PC-3 (cell line): ENCODE results near the gene LRRC37B. TPM values are rescaled to one million over a fixed set of nuclear protein-coding genes. Genes with fewer than 3 reads are reported as not detected.

Experiments
- ATAC-seq: fragments of 200-7000 bp; cut with Tn5 transposase; 2 replicates; pipeline ENCODE4 v1.9.1; 2020; ENCODE audit warnings: mild to moderate bottlenecking, moderate library complexity
- BruUV-seq: library from RNA; stranded (reverse); fragments of 400-500 nt; replicated peaks from 2 replicates; lab custom pipeline; 2021; lab: Mats Ljungman, UMichigan
- CTCF ChIA-PET: fragments of 300-600 bp; sonication (Branson Sonifier 250); formaldehyde crosslinking; loops from one replicate; lab custom pipeline; 2022; ENCODE audit warnings: antibody characterized with exemption; lab: Charles Lee
- POLR2A ChIA-PET: fragments of 300-600 bp; sonication (Branson Sonifier 250); formaldehyde crosslinking; loops from one replicate; lab custom pipeline; 2022; ENCODE audit warnings: antibody characterized with exemption; ENCODE audit not compliant: unreplicated experiment; lab: Charles Lee
- DNase-seq: peaks from one replicate; pipeline ENCODE4 v3.0.0-alpha.2; 2015
- H2AFZ ChIP-seq: fragments of 300-600 bp; sonication (generic); 2 replicates; pipeline ENCODE4 v1.6.0; 2016; ENCODE audit warnings: antibody characterized with exemption, low read length
- H3F3A ChIP-seq: fragments of 300-600 bp; sonication (generic); one replicate; pipeline ENCODE4 v1.6.0; 2017; ENCODE audit warnings: antibody characterized with exemption, low read length, control low read depth, mild to moderate bottlenecking; ENCODE audit not compliant: unreplicated experiment
- H3K27ac ChIP-seq: fragments of 300-600 bp; sonication (generic); 2 replicates; pipeline ENCODE4 v1.5.1; 2016; ENCODE audit warnings: mild to moderate bottlenecking, low read length
- H3K27me3 ChIP-seq: fragments of 300-600 bp; sonication (generic); 2 replicates; pipeline ENCODE4 v1.6.1; 2016; ENCODE audit warnings: low read length, mixed read lengths
- H3K36me3 ChIP-seq: fragments of 300-600 bp; sonication (generic); 2 replicates; pipeline ENCODE4 v1.6.1; 2016; ENCODE audit warnings: low read depth, mixed run types, low read length, mixed read lengths
- H3K4me1 ChIP-seq: fragments of 300-600 bp; sonication (generic); 2 replicates; pipeline ENCODE4 v1.5.1; 2016; ENCODE audit warnings: low read length; ENCODE audit not compliant: insufficient read depth
- H3K4me2 ChIP-seq: fragments of 300-600 bp; sonication (generic); 2 replicates; pipeline ENCODE4 v1.6.0; 2016; ENCODE audit warnings: low read length
- H3K4me3 ChIP-seq: fragments of 300-600 bp; sonication (generic); 2 replicates; pipeline ENCODE4 v1.5.1; 2016; ENCODE audit warnings: mild to moderate bottlenecking, low read length, mixed read lengths
- H3K79me2 ChIP-seq: fragments of 300-600 bp; sonication (generic); 2 replicates; pipeline ENCODE4 v1.6.1; 2017; ENCODE audit warnings: low read length, mixed read lengths
- H3K9ac ChIP-seq: fragments of 300-600 bp; sonication (generic); 2 replicates; pipeline ENCODE4 v1.6.0; 2016; ENCODE audit warnings: mild to moderate bottlenecking, low read length
- H3K9me2 ChIP-seq: fragments of 300-600 bp; sonication (generic); replicated peaks from 2 replicates; pipeline ENCODE4 v1.6.1; 2016; ENCODE audit warnings: mixed run types, low read length, mixed read lengths
- H3K9me3 ChIP-seq: fragments of 300-600 bp; sonication (generic); 2 replicates; pipeline ENCODE4 v1.6.1; 2016; ENCODE audit warnings: low read length, mixed read lengths
- H4K20me1 ChIP-seq: fragments of 300-600 bp; sonication (generic); 2 replicates; pipeline ENCODE4 v1.6.1; 2016; ENCODE audit warnings: low read length, mixed read lengths
- EZH2 ChIP-seq: fragments of 300-600 bp; sonication (generic); IDR thresholded peaks from one replicate; pipeline ENCODE4 v1.6.1; 2017; ENCODE audit warnings: antibody characterized with exemption, mild to moderate bottlenecking, low read length; ENCODE audit not compliant: unreplicated experiment
- EZH2phosphoT487 ChIP-seq: fragments of 300-600 bp; sonication (generic); IDR thresholded peaks from 2 replicates; pipeline ENCODE4 v1.6.1; 2018; ENCODE audit warnings: mild to moderate bottlenecking, antibody characterized with exemption, low read length, borderline replicate concordance
- intact Hi-C: fragments of 100-400 bp; cut with micrococcal nuclease; formaldehyde crosslinking; loops from 2 replicates; pipeline ENCODE4 v1.9.0; 2023
- total RNA-seq: library from RNA; depleted of rRNA; stranded (reverse); fragments of >200 nt; gene quantifications from 2 replicates; pipeline ENCODE4 v1.2.3, GENCODE V29; 2014
- TF ChIP-seq, protein P1 (sequence below): fragments of 300-600 bp; sonication (generic); conservative IDR thresholded peaks from 2 replicates; pipeline ENCODE4 v1.5.1; 2017; ENCODE audit warnings: antibody characterized with exemption, low read depth, mild to moderate bottlenecking, low read length

The LRRC37B gene
- total RNA-seq, 1 experiment from 2014 or later = 7.4 TPM

DNA sequence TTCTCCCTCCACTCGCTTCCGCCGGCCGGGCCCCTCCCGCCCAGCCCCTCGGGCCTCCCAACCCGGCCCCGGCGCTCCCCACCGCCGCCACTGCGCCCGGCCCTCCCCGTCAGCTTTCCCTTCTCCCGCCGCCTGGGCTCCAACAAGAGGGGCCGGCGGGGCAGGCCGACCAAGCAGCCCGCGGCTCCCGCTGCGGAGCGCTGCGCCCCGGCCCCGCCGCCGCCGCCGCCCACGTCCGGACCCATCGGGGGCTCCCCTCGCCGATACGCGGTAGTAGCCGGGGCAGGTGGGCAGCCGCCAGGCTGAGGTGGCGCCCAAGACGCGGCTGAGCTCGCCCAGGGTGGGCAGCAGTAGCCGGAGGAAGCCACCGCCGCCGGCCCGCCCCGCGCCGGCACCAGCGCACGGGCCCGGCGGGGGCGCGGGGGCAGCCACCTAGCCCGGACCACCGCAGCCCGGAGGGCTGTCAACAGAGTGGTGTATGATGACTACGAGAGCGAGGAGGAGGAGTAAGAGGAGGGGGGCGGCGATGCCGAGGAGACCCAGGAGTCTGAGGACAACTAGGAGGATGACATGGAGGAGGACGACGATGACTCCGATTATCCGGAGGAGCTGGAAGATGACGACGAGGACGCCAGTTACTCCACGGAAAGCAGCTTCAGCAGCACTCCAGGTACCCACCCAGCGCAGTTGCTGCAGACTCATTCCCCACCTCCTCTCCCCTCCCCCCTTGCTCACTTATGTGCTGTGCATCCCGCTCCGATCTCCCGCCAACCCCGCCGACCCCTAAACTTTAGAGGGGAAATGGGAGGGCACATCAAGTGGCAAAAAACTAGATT lies 498 bp downstream of the LRRC37B start:
- Histone ChIP-seq H3K9ac (peak overlapping the region; percentile 76), H3F3A (no peaks in the 10 kb centered on the region), H3K79me2 (peaks cover 46% of the 10 kb centered on the region), H3K27ac (no peak overlapping the region; the same call in 1 of the 2 replicates), H3K36me3 (no peaks in the 10 kb centered on the region), H3K4me3 (peak overlapping the region; percentile 95), H2AFZ (peak overlapping the region; percentile 77), H4K20me1 (no peaks in the 10 kb centered on the region), H3K4me1 (no peaks in the 10 kb centered on the region), H3K9me3 (no peaks in the 10 kb centered on the region), H3K4me2 (peak overlapping the region; percentile 97), H3K9me2 (no peaks in the 10 kb centered on the region), H3K27me3 (no peaks in the 10 kb centered on the region)
- intact Hi-C loops = loop anchor here (5.0 kb wide), 2 partner anchors 60 to 130 kb away; no protein-coding TSS in a partner anchor
- POLR2A ChIA-PET = no interaction called here
- DNase-seq = peak; percentile 24
- CTCF ChIA-PET = no interaction called here
- TF ChIP-seq EZH2 (no peak), EZH2phosphoT487 (no peak)
- TF ChIP-seq, protein P1, sequence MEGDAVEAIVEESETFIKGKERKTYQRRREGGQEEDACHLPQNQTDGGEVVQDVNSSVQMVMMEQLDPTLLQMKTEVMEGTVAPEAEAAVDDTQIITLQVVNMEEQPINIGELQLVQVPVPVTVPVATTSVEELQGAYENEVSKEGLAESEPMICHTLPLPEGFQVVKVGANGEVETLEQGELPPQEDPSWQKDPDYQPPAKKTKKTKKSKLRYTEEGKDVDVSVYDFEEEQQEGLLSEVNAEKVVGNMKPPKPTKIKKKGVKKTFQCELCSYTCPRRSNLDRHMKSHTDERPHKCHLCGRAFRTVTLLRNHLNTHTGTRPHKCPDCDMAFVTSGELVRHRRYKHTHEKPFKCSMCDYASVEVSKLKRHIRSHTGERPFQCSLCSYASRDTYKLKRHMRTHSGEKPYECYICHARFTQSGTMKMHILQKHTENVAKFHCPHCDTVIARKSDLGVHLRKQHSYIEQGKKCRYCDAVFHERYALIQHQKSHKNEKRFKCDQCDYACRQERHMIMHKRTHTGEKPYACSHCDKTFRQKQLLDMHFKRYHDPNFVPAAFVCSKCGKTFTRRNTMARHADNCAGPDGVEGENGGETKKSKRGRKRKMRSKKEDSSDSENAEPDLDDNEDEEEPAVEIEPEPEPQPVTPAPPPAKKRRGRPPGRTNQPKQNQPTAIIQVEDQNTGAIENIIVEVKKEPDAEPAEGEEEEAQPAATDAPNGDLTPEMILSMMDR = no peak
- peak; percentile 47 for ATAC-seq
- BruUV-seq = no TSS peak

DNA sequence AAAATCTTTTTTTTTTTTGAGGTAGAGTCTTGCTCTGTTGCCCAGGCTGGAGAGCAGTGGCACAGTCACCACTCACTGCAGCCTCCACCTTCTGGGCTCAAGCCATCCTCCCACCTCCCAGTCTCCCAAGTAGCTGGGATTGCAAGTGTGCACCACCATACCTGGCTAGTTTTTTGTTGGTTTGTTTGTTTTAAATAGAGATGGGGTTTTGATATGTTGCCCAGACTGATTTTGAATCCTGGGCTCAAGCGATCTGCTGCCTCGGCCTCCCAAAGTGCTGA lies 2.0 kb downstream of the LRRC37B start:
- intact Hi-C loops = loop anchor here (5.0 kb wide), 2 partner anchors 62 to 128 kb away; no protein-coding TSS in a partner anchor

More for the DNA sequence above, 2.0 kb downstream of the LRRC37B start:
- no peak for DNase-seq
- Histone ChIP-seq H3K4me3 (peak overlapping the region; percentile 95), H3K9ac (no peak overlapping the region), H4K20me1 (no peaks in the 10 kb centered on the region), H3K79me2 (peaks cover 59% of the 10 kb centered on the region), H3K9me2 (no peaks in the 10 kb centered on the region), H2AFZ (no peak overlapping the region), H3K9me3 (no peaks in the 10 kb centered on the region), H3K4me1 (no peaks in the 10 kb centered on the region), H3K4me2 (peak overlapping the region; percentile 97), H3F3A (no peaks in the 10 kb centered on the region), H3K36me3 (no peaks in the 10 kb centered on the region), H3K27ac (no peak overlapping the region), H3K27me3 (no peaks in the 10 kb centered on the region)
- BruUV-seq = no TSS peak
- ChIA-PET POLR2A (interaction anchor here (0.6 kb wide), 1 partner anchor 8 kb away, joined by 3 read pairs; no protein-coding TSS in a partner anchor), CTCF (interaction anchor here (0.6 kb wide), 1 partner anchor 1075 kb away, joined by 3 read pairs; no protein-coding TSS in a partner anchor)
- TF ChIP-seq, protein P1 = no peak
- TF ChIP-seq EZH2 (no peak), EZH2phosphoT487 (no peak)
- ATAC-seq = no peak
